Prostate gland (tissue), 2 donors: ENCODE results near the gene DLG2. TPM values are rescaled to one million over a fixed set of nuclear protein-coding genes. Genes with fewer than 3 reads are reported as not detected.

Experiments
- DNase-seq: peaks from one replicate; pipeline ENCODE4 v3.0.0-alpha.2; 2019; ENCODE audit warnings: low spot score
- H3K27ac ChIP-seq, 2 donors: fragments of 200-600 bp; sonication (generic); 2 replicates each; pipeline ENCODE4 v1.5.1; 2017 to 2019
- H3K27me3 ChIP-seq: fragments of 200-600 bp; sonication (generic); replicated peaks from 2 replicates; pipeline ENCODE4 v1.5.1; 2019; ENCODE audit not compliant: insufficient read depth
- H3K36me3 ChIP-seq, 2 donors: fragments of 200-600 bp; sonication (generic); 1 replicate in 1 of 2; 2 replicates in 1 of 2; pipeline versions ENCODE4 v1.5.1 to v1.8.1; 2017 to 2019
- H3K4me1 ChIP-seq: fragments of 200-600 bp; sonication (generic); replicated peaks from 2 replicates; pipeline ENCODE4 v1.5.1; 2019
- H3K4me3 ChIP-seq, 2 donors: fragments of 200-600 bp; sonication (generic); 2 replicates each; pipeline ENCODE4 v1.5.1; 2017 to 2019
- H3K9me3 ChIP-seq: fragments of 200-600 bp; sonication (generic); 2 replicates; pipeline ENCODE4 v1.5.1; 2017
- POLR2A ChIP-seq: fragments of 450-650 bp; IDR thresholded peaks from one replicate; pipeline ENCODE4 v1.6.1; 2016; ENCODE audit warnings: antibody characterized with exemption, mild to moderate bottlenecking
- POLR2AphosphoS5 ChIP-seq: sonication (generic); formaldehyde crosslinking; IDR thresholded peaks from one replicate; pipeline ENCODE4 v1.6.1; 2017; ENCODE audit warnings: antibody characterized with exemption
- WGBS: methylation state at CpG from one replicate; pipeline ENCODE4 v1.1.5; 2018; 5-methylcytosine and 5-hydroxymethylcytosine counted together
- intact Hi-C: fragments of 100-400 bp; cut with DNase I; formaldehyde crosslinking; loops from one replicate; pipeline ENCODE4 v1.14.2; 2022
- total RNA-seq, 2 donors: library from RNA; depleted of rRNA; stranded (reverse); fragments of >200 nt; gene quantifications; one replicate each; pipeline ENCODE4 v1.1.0, GENCODE V29; 2016
- TF ChIP-seq, protein P1 (sequence below), 4 experiments: fragments of 200-600 bp in 2 of 4; fragments of 450-650 bp in 2 of 4; sonication (generic) in 2 of 4; IDR thresholded peaks; 1 replicate in 3 of 4; 2 replicates in 1 of 4; pipeline ENCODE4 v1.5.1; 2016 to 2019; ENCODE audit warnings: antibody characterized with exemption in 4 of 4, mild to moderate bottlenecking in 2 of 4, moderate library complexity in 2 of 4

DLG2 gene
- total RNA-seq, 2 donors from 2014 or later, result 9.8 to 16.2 TPM

DNA sequence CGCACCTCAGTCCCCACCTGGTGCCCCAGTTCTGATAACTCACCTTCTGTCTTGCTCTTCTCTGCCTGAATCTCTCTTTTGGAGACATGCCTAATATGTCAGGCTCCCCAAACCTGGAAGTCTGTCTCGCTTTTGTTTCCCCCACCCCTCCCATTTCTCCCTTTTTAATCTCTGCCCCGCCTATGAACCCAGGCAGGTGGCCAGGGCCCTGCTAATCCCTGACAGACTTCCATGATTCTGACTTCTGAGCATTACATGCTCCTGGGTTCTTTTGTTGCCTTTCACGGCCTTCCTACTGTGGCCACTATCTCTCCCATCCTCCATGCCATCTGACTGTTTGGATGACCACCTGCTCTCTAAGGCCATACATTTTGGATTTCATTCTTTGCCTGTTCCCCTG, 1220.1 kb downstream of the DLG2 start:
- Histone ChIP-seq H3K4me3 (no peak overlapping the region), H3K36me3 (no peaks in the 10 kb centered on the region), H3K4me1 (no peaks in the 10 kb centered on the region), H3K27ac (no peak overlapping the region), H3K27me3 (no peaks in the 10 kb centered on the region), H3K9me3 (no peaks in the 10 kb centered on the region)
- intact Hi-C loops, result no loop called here
- TF ChIP-seq, protein P1, sequence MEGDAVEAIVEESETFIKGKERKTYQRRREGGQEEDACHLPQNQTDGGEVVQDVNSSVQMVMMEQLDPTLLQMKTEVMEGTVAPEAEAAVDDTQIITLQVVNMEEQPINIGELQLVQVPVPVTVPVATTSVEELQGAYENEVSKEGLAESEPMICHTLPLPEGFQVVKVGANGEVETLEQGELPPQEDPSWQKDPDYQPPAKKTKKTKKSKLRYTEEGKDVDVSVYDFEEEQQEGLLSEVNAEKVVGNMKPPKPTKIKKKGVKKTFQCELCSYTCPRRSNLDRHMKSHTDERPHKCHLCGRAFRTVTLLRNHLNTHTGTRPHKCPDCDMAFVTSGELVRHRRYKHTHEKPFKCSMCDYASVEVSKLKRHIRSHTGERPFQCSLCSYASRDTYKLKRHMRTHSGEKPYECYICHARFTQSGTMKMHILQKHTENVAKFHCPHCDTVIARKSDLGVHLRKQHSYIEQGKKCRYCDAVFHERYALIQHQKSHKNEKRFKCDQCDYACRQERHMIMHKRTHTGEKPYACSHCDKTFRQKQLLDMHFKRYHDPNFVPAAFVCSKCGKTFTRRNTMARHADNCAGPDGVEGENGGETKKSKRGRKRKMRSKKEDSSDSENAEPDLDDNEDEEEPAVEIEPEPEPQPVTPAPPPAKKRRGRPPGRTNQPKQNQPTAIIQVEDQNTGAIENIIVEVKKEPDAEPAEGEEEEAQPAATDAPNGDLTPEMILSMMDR (IDR thresholded peaks at IDR 0.05), result no peak
- TF ChIP-seq POLR2A (no peak), POLR2AphosphoS5 (no peak)
- no peak for DNase-seq
- 86% methylated on average over 4 of the region's 4 CpGs for WGBS

GRCh38 chr11:84398017-84398626, 1229.0 kb downstream of the DLG2 start:
- no peaks in the 10 kb centered on the region for H3K27me3 ChIP-seq
- no peaks in the 10 kb centered on the region for H3K4me1 ChIP-seq
- H3K36me3 ChIP-seq, result no peaks in the 10 kb centered on the region
- DNase-seq, result no peak
- no peak overlapping the region for H3K4me3 ChIP-seq
- intact Hi-C loops, result no loop called here
- H3K27ac ChIP-seq, result no peak overlapping the region
- H3K9me3 ChIP-seq, result no peaks in the 10 kb centered on the region
- TF ChIP-seq, protein P1 (IDR thresholded peaks at IDR 0.05), result peak in 2 of 4 experiments; percentile 30 to 42
- TF ChIP-seq POLR2A (no peak), POLR2AphosphoS5 (no peak)
- WGBS, result 54% methylated on average over 3 of the region's 3 CpGs

DNA sequence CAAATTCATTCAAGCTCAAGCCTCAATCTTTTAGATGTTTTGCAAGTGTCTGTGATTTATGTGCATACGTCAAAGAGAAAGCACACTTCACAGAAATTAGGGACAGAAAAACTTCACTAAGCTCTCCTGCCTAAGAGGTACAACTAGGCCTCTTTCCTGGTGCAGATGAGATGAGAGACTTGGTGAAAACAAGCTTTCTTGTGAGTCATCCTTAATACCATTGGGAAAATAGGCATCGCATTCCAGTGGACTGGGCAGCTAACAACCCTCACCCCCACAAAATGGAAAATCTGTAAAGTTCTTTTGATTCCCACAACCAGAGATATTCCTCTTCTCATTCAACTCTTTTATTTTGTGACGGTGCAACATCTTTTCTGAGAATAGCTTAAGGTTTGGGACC, 1230.6 kb downstream of the DLG2 start:
- TF ChIP-seq POLR2A (no peak), POLR2AphosphoS5 (no peak)
- TF ChIP-seq, protein P1 (IDR thresholded peaks at IDR 0.05), result no peak
- Histone ChIP-seq H3K27ac (no peak overlapping the region), H3K4me3 (no peak overlapping the region), H3K9me3 (no peaks in the 10 kb centered on the region), H3K36me3 (no peaks in the 10 kb centered on the region), H3K4me1 (no peaks in the 10 kb centered on the region), H3K27me3 (no peaks in the 10 kb centered on the region)
- intact Hi-C loops, result no loop called here
- WGBS, result 94% methylated on average over 3 of the region's 3 CpGs
- no peak for DNase-seq

- intact Hi-C loops, result no loop called here
- H3K27ac ChIP-seq, result no peak overlapping the region
- WGBS, result 63% methylated on average over 6 of the region's 6 CpGs
Observed at GRCh38 chr11:84390441-84391078, 1236.6 kb downstream of the DLG2 start.

More at GRCh38 chr11:84390441-84391078, 1236.6 kb downstream of the DLG2 start:
- DNase-seq, result no peak
- Histone ChIP-seq H3K36me3 (no peaks in the 10 kb centered on the region), H3K4me1 (no peaks in the 10 kb centered on the region), H3K9me3 (no peaks in the 10 kb centered on the region), H3K27me3 (no peaks in the 10 kb centered on the region), H3K4me3 (no peak overlapping the region)
- no peak for TF ChIP-seq POLR2A
- TF ChIP-seq POLR2AphosphoS5, result no peak
- TF ChIP-seq, protein P1 (IDR thresholded peaks at IDR 0.05), result no peak
